ENCODE measurements around the gene EEFSEC. TPM values are rescaled to one million over a fixed set of nuclear protein-coding genes. Genes with fewer than 3 reads are reported as not detected.
A peak's percentile ranks its signal among the peaks of the same experiment; 100 is the strongest.

EEFSEC gene
- total RNA-seq, 1 donor from 2014 or later = 6.1 TPM

- no peak for FAIRE-seq
- Histone ChIP-seq H3K4me2 (ENCODE audit: low read length) (peak overlapping the region; percentile 80), H3K27me3 (ENCODE audit: insufficient read depth, low read length) (no peaks in the 10 kb centered on the region), H3K9me3 (ENCODE audit: insufficient read depth, low read depth, low read length) (no peaks in the 10 kb centered on the region), H3K79me2 (ENCODE audit: insufficient read depth, low read length) (no peaks in the 10 kb centered on the region), H3K4me3 (ENCODE audit: insufficient read depth, low read depth, low read length) (peak overlapping the region; percentile 10), H3K27ac (ENCODE audit: low read depth, low read length) (no peak overlapping the region), H2AFZ (ENCODE audit: low read depth, low read length) (peak overlapping the region; percentile 50), H4K20me1 (ENCODE audit: insufficient read depth, low read length) (no peaks in the 10 kb centered on the region), H3K4me1 (ENCODE audit: insufficient read depth, low read length) (peaks cover 56% of the 10 kb centered on the region), H3K9ac (ENCODE audit: low read length) (peak overlapping the region; percentile 16), H3K36me3 (ENCODE audit: insufficient read depth, low read length) (no peaks in the 10 kb centered on the region)
- DNase-seq (ENCODE audit: low read depth) = peak; percentile 83
- TF ChIP-seq EZH2 (IDR thresholded peaks at IDR 0.05; ENCODE audit: insufficient read depth, low read length) (no peak), CTCF (IDR thresholded peaks at IDR 0.05; ENCODE audit: insufficient read depth, low read depth, low read length) (no peak)
- Mint-ChIP-seq H3K36me3 (ENCODE audit: low read depth, unreplicated experiment) (peaks cover 2% of the 10 kb centered on the region), H3K4me1 (ENCODE audit: low read depth, unreplicated experiment) (peaks cover 21% of the 10 kb centered on the region), H3K27ac (ENCODE audit: unreplicated experiment) (no peak overlapping the region), H3K4me3 (ENCODE audit: unreplicated experiment) (no peak overlapping the region), H3K27me3 (ENCODE audit: low read depth, unreplicated experiment) (peaks cover 30% of the 10 kb centered on the region), H3K9me3 (ENCODE audit: unreplicated experiment) (peaks cover 2% of the 10 kb centered on the region)
Measured at GRCh38 chr3:128278761-128279600, 125.7 kb downstream of the EEFSEC start.

- Histone ChIP-seq H3K4me2 (ENCODE audit: low read length) (peak overlapping the region; percentile 80), H3K4me3 (ENCODE audit: insufficient read depth, low read depth, low read length) (no peak overlapping the region), H3K4me1 (ENCODE audit: insufficient read depth, low read length) (peaks cover 50% of the 10 kb centered on the region), H3K27ac (ENCODE audit: low read depth, low read length) (no peak overlapping the region), H3K9me3 (ENCODE audit: insufficient read depth, low read depth, low read length) (no peaks in the 10 kb centered on the region), H3K9ac (ENCODE audit: low read length) (no peak overlapping the region), H3K27me3 (ENCODE audit: insufficient read depth, low read length) (no peaks in the 10 kb centered on the region), H3K79me2 (ENCODE audit: insufficient read depth, low read length) (no peaks in the 10 kb centered on the region), H3K36me3 (ENCODE audit: insufficient read depth, low read length) (no peaks in the 10 kb centered on the region), H2AFZ (ENCODE audit: low read depth, low read length) (no peak overlapping the region), H4K20me1 (ENCODE audit: insufficient read depth, low read length) (no peaks in the 10 kb centered on the region)
- Mint-ChIP-seq H3K4me1 (ENCODE audit: low read depth, unreplicated experiment) (peaks cover 19% of the 10 kb centered on the region), H3K36me3 (ENCODE audit: low read depth, unreplicated experiment) (peaks cover 2% of the 10 kb centered on the region), H3K27me3 (ENCODE audit: low read depth, unreplicated experiment) (peaks cover 31% of the 10 kb centered on the region), H3K4me3 (ENCODE audit: unreplicated experiment) (no peak overlapping the region), H3K9me3 (ENCODE audit: unreplicated experiment) (peaks cover 2% of the 10 kb centered on the region), H3K27ac (ENCODE audit: unreplicated experiment) (no peak overlapping the region)
- TF ChIP-seq EZH2 (IDR thresholded peaks at IDR 0.05; ENCODE audit: insufficient read depth, low read length) (no peak), CTCF (IDR thresholded peaks at IDR 0.05; ENCODE audit: insufficient read depth, low read depth, low read length) (no peak)
- no peak for FAIRE-seq
- DNase-seq (ENCODE audit: low read depth) = no peak
Measured at GRCh38 chr3:128279601-128279880, 126.3 kb downstream of the EEFSEC start.

GRCh38 chr3:128280481-128281052 is 127.3 kb downstream of the EEFSEC start:
- FAIRE-seq (no peak), DNase-seq (ENCODE audit: low read depth) (no peak)
- H4K20me1 ChIP-seq (ENCODE audit: insufficient read depth, low read length) = peaks cover 6% of the 10 kb centered on the region
- Mint-ChIP-seq H3K27ac (ENCODE audit: unreplicated experiment) (no peak overlapping the region), H3K36me3 (ENCODE audit: low read depth, unreplicated experiment) (peaks cover 5% of the 10 kb centered on the region), H3K9me3 (ENCODE audit: unreplicated experiment) (peaks cover 2% of the 10 kb centered on the region), H3K27me3 (ENCODE audit: low read depth, unreplicated experiment) (peaks cover 33% of the 10 kb centered on the region), H3K4me3 (ENCODE audit: unreplicated experiment) (no peak overlapping the region), H3K4me1 (ENCODE audit: low read depth, unreplicated experiment) (peaks cover 12% of the 10 kb centered on the region)
- no peak overlapping the region for H2AFZ ChIP-seq (ENCODE audit: low read depth, low read length)
- H3K9ac ChIP-seq (ENCODE audit: low read length) = no peak overlapping the region
- H3K4me1 ChIP-seq (ENCODE audit: insufficient read depth, low read length) = peaks cover 40% of the 10 kb centered on the region
- no peaks in the 10 kb centered on the region for H3K9me3 ChIP-seq (ENCODE audit: insufficient read depth, low read depth, low read length)
- no peak overlapping the region for H3K4me3 ChIP-seq (ENCODE audit: insufficient read depth, low read depth, low read length)
- no peak overlapping the region for H3K27ac ChIP-seq (ENCODE audit: low read depth, low read length)
- no peak overlapping the region for H3K4me2 ChIP-seq (ENCODE audit: low read length)
- no peaks in the 10 kb centered on the region for H3K27me3 ChIP-seq (ENCODE audit: insufficient read depth, low read length)
- no peak for TF ChIP-seq EZH2 (IDR thresholded peaks at IDR 0.05; ENCODE audit: insufficient read depth, low read length)
- TF ChIP-seq CTCF (IDR thresholded peaks at IDR 0.05; ENCODE audit: insufficient read depth, low read depth, low read length) = no peak
- H3K36me3 ChIP-seq (ENCODE audit: insufficient read depth, low read length) = no peaks in the 10 kb centered on the region
- no peaks in the 10 kb centered on the region for H3K79me2 ChIP-seq (ENCODE audit: insufficient read depth, low read length)
